Measurements from ENCODE around the gene GALNT17. TPM values are rescaled to one million over a fixed set of nuclear protein-coding genes. Genes with fewer than 3 reads are reported as not detected.

Gene GALNT17
- polyA plus RNA-seq, 1 donor from 2014 or later: 15.7 TPM

GRCh38 chr7:71198391-71198790 is 66.4 kb downstream of the GALNT17 start:
- no peaks in the 10 kb centered on the region for H3K9me2 ChIP-seq (ENCODE audit: insufficient read depth, low read length)
- H3F3A ChIP-seq (ENCODE audit: insufficient read depth, low read length, poor library complexity, severe bottlenecking): no peaks in the 10 kb centered on the region
- H2AFZ ChIP-seq (ENCODE audit: low read depth, low read length): no peak overlapping the region
- no peak overlapping the region for H3K4me2 ChIP-seq (ENCODE audit: low read length)
- no peak overlapping the region for H3K4me3 ChIP-seq (ENCODE audit: low read length)
- H3K79me2 ChIP-seq (replicated peaks; ENCODE audit: insufficient read depth, low read length): no peaks in the 10 kb centered on the region
- no peak overlapping the region for H3K9ac ChIP-seq (ENCODE audit: low read length)
- H3K9me3 ChIP-seq (ENCODE audit: low read length): no peaks in the 10 kb centered on the region
- TF ChIP-seq, protein P1, sequence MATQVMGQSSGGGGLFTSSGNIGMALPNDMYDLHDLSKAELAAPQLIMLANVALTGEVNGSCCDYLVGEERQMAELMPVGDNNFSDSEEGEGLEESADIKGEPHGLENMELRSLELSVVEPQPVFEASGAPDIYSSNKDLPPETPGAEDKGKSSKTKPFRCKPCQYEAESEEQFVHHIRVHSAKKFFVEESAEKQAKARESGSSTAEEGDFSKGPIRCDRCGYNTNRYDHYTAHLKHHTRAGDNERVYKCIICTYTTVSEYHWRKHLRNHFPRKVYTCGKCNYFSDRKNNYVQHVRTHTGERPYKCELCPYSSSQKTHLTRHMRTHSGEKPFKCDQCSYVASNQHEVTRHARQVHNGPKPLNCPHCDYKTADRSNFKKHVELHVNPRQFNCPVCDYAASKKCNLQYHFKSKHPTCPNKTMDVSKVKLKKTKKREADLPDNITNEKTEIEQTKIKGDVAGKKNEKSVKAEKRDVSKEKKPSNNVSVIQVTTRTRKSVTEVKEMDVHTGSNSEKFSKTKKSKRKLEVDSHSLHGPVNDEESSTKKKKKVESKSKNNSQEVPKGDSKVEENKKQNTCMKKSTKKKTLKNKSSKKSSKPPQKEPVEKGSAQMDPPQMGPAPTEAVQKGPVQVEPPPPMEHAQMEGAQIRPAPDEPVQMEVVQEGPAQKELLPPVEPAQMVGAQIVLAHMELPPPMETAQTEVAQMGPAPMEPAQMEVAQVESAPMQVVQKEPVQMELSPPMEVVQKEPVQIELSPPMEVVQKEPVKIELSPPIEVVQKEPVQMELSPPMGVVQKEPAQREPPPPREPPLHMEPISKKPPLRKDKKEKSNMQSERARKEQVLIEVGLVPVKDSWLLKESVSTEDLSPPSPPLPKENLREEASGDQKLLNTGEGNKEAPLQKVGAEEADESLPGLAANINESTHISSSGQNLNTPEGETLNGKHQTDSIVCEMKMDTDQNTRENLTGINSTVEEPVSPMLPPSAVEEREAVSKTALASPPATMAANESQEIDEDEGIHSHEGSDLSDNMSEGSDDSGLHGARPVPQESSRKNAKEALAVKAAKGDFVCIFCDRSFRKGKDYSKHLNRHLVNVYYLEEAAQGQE (IDR thresholded peaks at IDR 0.05; ENCODE audit: borderline replicate concordance): no peak
- TF ChIP-seq TAF1 (IDR thresholded peaks at IDR 0.05; ENCODE audit: low read depth) (no peak), RAD21 (conservative IDR thresholded peaks at IDR 0.05) (no peak), POLR2AphosphoS5 (IDR thresholded peaks at IDR 0.05) (no peak), MXI1 (conservative IDR thresholded peaks at IDR 0.05; ENCODE audit: poor library complexity, severe bottlenecking) (no peak), SMC3 (conservative IDR thresholded peaks at IDR 0.05; ENCODE audit: poor library complexity) (no peak), CTCF (IDR thresholded peaks at IDR 0.05; ENCODE audit: poor library complexity, severe bottlenecking) (no peak), EP300 (conservative IDR thresholded peaks at IDR 0.05; ENCODE audit: poor library complexity, severe bottlenecking) (no peak), EZH2 (IDR thresholded peaks at IDR 0.05; ENCODE audit: borderline replicate concordance, insufficient read depth, low read length, poor library complexity, severe bottlenecking) (no peak)
- no peaks in the 10 kb centered on the region for H4K20me1 ChIP-seq (ENCODE audit: insufficient read depth)
- H3K27me3 ChIP-seq (ENCODE audit: insufficient read depth, low read depth, low read length): no peaks in the 10 kb centered on the region
- H3K27ac ChIP-seq (ENCODE audit: low read length): no peak overlapping the region
- no peaks in the 10 kb centered on the region for H3K36me3 ChIP-seq (ENCODE audit: insufficient read depth, low read length)

DNA sequence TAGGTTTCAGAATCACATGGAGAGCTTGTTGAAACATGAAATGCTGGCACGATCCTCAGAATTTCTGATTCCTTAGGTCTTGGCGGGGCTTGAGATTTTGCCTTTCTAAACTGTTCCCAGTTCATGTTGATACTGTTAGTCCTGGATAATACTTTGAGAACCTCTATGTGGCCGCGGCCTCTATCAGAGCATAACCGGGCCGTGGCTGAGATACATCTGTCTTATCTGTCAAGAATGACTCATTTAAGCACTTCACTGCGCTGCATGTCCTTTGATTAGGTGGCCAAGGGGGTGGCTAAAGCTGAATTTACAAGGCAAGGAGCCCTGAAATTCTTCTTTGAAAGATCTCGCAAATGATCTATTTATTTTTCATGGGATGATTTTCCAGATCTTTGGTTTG is 66.9 kb downstream of the GALNT17 start:
- H3K9ac ChIP-seq (ENCODE audit: low read length): no peak overlapping the region
- peaks cover 2% of the 10 kb centered on the region for H3K9me3 ChIP-seq (ENCODE audit: low read length)
- H3K27me3 ChIP-seq (ENCODE audit: insufficient read depth, low read depth, low read length): no peaks in the 10 kb centered on the region
- H3K27ac ChIP-seq (ENCODE audit: low read length): no peak overlapping the region
- no peak overlapping the region for H2AFZ ChIP-seq (ENCODE audit: low read depth, low read length)
- no peak overlapping the region for H3K4me3 ChIP-seq (ENCODE audit: low read length)
- H3F3A ChIP-seq (ENCODE audit: insufficient read depth, low read length, poor library complexity, severe bottlenecking): no peaks in the 10 kb centered on the region
- H4K20me1 ChIP-seq (ENCODE audit: insufficient read depth): no peaks in the 10 kb centered on the region
- H3K36me3 ChIP-seq (ENCODE audit: insufficient read depth, low read length): no peaks in the 10 kb centered on the region
- no peaks in the 10 kb centered on the region for H3K9me2 ChIP-seq (ENCODE audit: insufficient read depth, low read length)
- TF ChIP-seq CTCF (IDR thresholded peaks at IDR 0.05; ENCODE audit: poor library complexity, severe bottlenecking) (no peak), RAD21 (conservative IDR thresholded peaks at IDR 0.05) (no peak), MXI1 (conservative IDR thresholded peaks at IDR 0.05; ENCODE audit: poor library complexity, severe bottlenecking) (no peak), SMC3 (conservative IDR thresholded peaks at IDR 0.05; ENCODE audit: poor library complexity) (no peak), EP300 (conservative IDR thresholded peaks at IDR 0.05; ENCODE audit: poor library complexity, severe bottlenecking) (no peak)
- H3K79me2 ChIP-seq (replicated peaks; ENCODE audit: insufficient read depth, low read length): no peaks in the 10 kb centered on the region
- H3K4me2 ChIP-seq (ENCODE audit: low read length): no peak overlapping the region

Data from neural cell (in vitro differentiated cells).